KBM-7 (cell line): ENCODE data around the gene OR10J4.

Experiments used
- DNase-seq: peaks from one replicate; pipeline ENCODE4 v3.0.0-alpha.2; 2015
- in situ Hi-C: fragments of 300-500 bp; cut with MboI; formaldehyde crosslinking; loops from 2 replicates; pipeline ENCODE4 v1.14.3; 2020; ENCODE audit warnings: low sequenced_read_pairs, low pct_unique_long_range_greater_than_20kb, mixed read lengths

Gene OR10J4

GRCh38 chr1:159474926-159475325 is 42.9 kb downstream of the OR10J4 start:
- in situ Hi-C loops, result no loop called here
- DNase-seq, result no peak
